ENCODE measurements around the gene COL6A1. TPM values are rescaled to one million over a fixed set of nuclear protein-coding genes. Genes with fewer than 3 reads are reported as not detected.

The COL6A1 gene
- total RNA-seq, 1 experiment from 2014 or later, result 19.7 TPM

- Histone ChIP-seq H3K9me3 (ENCODE audit: low read depth, low read length, poor library complexity, severe bottlenecking) (no peaks in the 10 kb centered on the region), H3K27ac (ENCODE audit: low read depth, low read length, poor library complexity, severe bottlenecking) (no peak overlapping the region), H3K27me3 (replicated peaks; ENCODE audit: insufficient read depth, low read depth, low read length, poor library complexity) (no peaks in the 10 kb centered on the region), H3K36me3 (ENCODE audit: insufficient read depth, low read length, poor library complexity, severe bottlenecking) (no peaks in the 10 kb centered on the region), H3K4me3 (ENCODE audit: low read depth, low read length, poor library complexity, severe bottlenecking) (no peak overlapping the region), H3K4me1 (ENCODE audit: insufficient read depth, low read length, poor library complexity, severe bottlenecking) (no peaks in the 10 kb centered on the region)
- intact Hi-C loops (cut with micrococcal nuclease; ENCODE audit: unreplicated experiment), result no loop called here
- no peak for DNase-seq (ENCODE audit: low spot score)
- TF ChIP-seq CTCF (conservative IDR thresholded peaks at IDR 0.05; ENCODE audit: low read depth, low read length) (no peak), EZH2 (IDR thresholded peaks at IDR 0.05; ENCODE audit: borderline replicate concordance, low read depth, low read length, poor library complexity, severe bottlenecking) (no peak)
- no TSS peak for BruUV-seq (replicated peaks)
- ChIA-PET CTCF (no interaction called here), POLR2A (ENCODE audit: low non-redundant PET) (no interaction called here)
Measured at GRCh38 chr21:45941338-45941710, 40.2 kb upstream of the COL6A1 start.

GRCh38 chr21:45941717-45942546 lies 39.6 kb upstream of the COL6A1 start:
- CTCF ChIA-PET, result no interaction called here
- POLR2A ChIA-PET (ENCODE audit: low non-redundant PET), result no interaction called here
- no peaks in the 10 kb centered on the region for H3K36me3 ChIP-seq (ENCODE audit: insufficient read depth, low read length, poor library complexity, severe bottlenecking)
- TF ChIP-seq CTCF (conservative IDR thresholded peaks at IDR 0.05; ENCODE audit: low read depth, low read length), result no peak
- BruUV-seq (replicated peaks), result no TSS peak
- H3K27me3 ChIP-seq (replicated peaks; ENCODE audit: insufficient read depth, low read depth, low read length, poor library complexity), result no peaks in the 10 kb centered on the region
- no peaks in the 10 kb centered on the region for H3K9me3 ChIP-seq (ENCODE audit: low read depth, low read length, poor library complexity, severe bottlenecking)
- DNase-seq (ENCODE audit: low spot score), result no peak
- no peaks in the 10 kb centered on the region for H3K4me1 ChIP-seq (ENCODE audit: insufficient read depth, low read length, poor library complexity, severe bottlenecking)
- intact Hi-C loops (cut with micrococcal nuclease; ENCODE audit: unreplicated experiment), result no loop called here
- H3K4me3 ChIP-seq (ENCODE audit: low read depth, low read length, poor library complexity, severe bottlenecking), result no peak overlapping the region
- no peak overlapping the region for H3K27ac ChIP-seq (ENCODE audit: low read depth, low read length, poor library complexity, severe bottlenecking)

GRCh38 chr21:45942755-45943629 lies 38.6 kb upstream of the COL6A1 start:
- intact Hi-C loops (cut with micrococcal nuclease; ENCODE audit: unreplicated experiment), result no loop called here
- no TSS peak for BruUV-seq (replicated peaks)
- no peaks in the 10 kb centered on the region for H3K36me3 ChIP-seq (ENCODE audit: insufficient read depth, low read length, poor library complexity, severe bottlenecking)
- H3K27ac ChIP-seq (ENCODE audit: low read depth, low read length, poor library complexity, severe bottlenecking), result no peak overlapping the region
- H3K9me3 ChIP-seq (ENCODE audit: low read depth, low read length, poor library complexity, severe bottlenecking), result no peaks in the 10 kb centered on the region
- DNase-seq (ENCODE audit: low spot score), result no peak
- POLR2A ChIA-PET (ENCODE audit: low non-redundant PET), result no interaction called here
- H3K27me3 ChIP-seq (replicated peaks; ENCODE audit: insufficient read depth, low read depth, low read length, poor library complexity), result no peaks in the 10 kb centered on the region
- no peaks in the 10 kb centered on the region for H3K4me1 ChIP-seq (ENCODE audit: insufficient read depth, low read length, poor library complexity, severe bottlenecking)
- CTCF ChIA-PET, result no interaction called here
- no peak overlapping the region for H3K4me3 ChIP-seq (ENCODE audit: low read depth, low read length, poor library complexity, severe bottlenecking)
- TF ChIP-seq CTCF (conservative IDR thresholded peaks at IDR 0.05; ENCODE audit: low read depth, low read length), result no peak
- no peak for TF ChIP-seq EZH2 (IDR thresholded peaks at IDR 0.05; ENCODE audit: borderline replicate concordance, low read depth, low read length, poor library complexity, severe bottlenecking)
